HG02938 (cell line): ENCODE results near the gene TMEM98.
"Not testable (repeated sequence)": the region's sequence is repeated elsewhere in the genome, so short reads cannot be mapped to it uniquely, and the experiment has no call there.

Source experiments
- ATAC-seq: cut with Tn5 transposase; IDR thresholded peaks from one replicate; pipeline ENCODE4 v1.9.1; 2021; ENCODE audit warnings: mild to moderate bottlenecking, moderate library complexity; ENCODE audit not compliant: unreplicated experiment

TMEM98 gene

GRCh38 chr17:32914181-32914580, 13.8 kb upstream of the TMEM98 start:
- no peak for ATAC-seq

GRCh38 chr17:32915245-32915644, 12.7 kb upstream of the TMEM98 start:
- no peak for ATAC-seq

- ATAC-seq, result no peak
Measured at GRCh38 chr17:32916134-32916533, 11.8 kb upstream of the TMEM98 start.

- no peak for ATAC-seq
Measured at GRCh38 chr17:32917081-32917480, 10.9 kb upstream of the TMEM98 start.

GRCh38 chr17:32917842-32918241, 10.1 kb upstream of the TMEM98 start:
- ATAC-seq, result no peak

GRCh38 chr17:32919876-32920275, 8.1 kb upstream of the TMEM98 start:
- ATAC-seq, result not testable (repeated sequence)

GRCh38 chr17:32920293-32920692, 7.7 kb upstream of the TMEM98 start:
- no peak for ATAC-seq

GRCh38 chr17:32921017-32921416, 6.9 kb upstream of the TMEM98 start:
- ATAC-seq, result no peak

- ATAC-seq, result not testable (repeated sequence)
Measured at GRCh38 chr17:32923905-32924304, 4.0 kb upstream of the TMEM98 start.

GRCh38 chr17:32926183-32926582, 1.8 kb upstream of the TMEM98 start:
- no peak for ATAC-seq

- ATAC-seq, result not testable (repeated sequence)
Measured at GRCh38 chr17:32926789-32927188, 1.2 kb upstream of the TMEM98 start.

- no peak for ATAC-seq
Measured at GRCh38 chr17:32927201-32927723, 691 bp upstream of the TMEM98 start.

- ATAC-seq, result no peak
Measured at GRCh38 chr17:32928586-32929535, 908 bp downstream of the TMEM98 start.

- no peak for ATAC-seq
Measured at GRCh38 chr17:32929588-32929987, 1.6 kb downstream of the TMEM98 start.

- ATAC-seq, result no peak
Measured at GRCh38 chr17:32930512-32930911, 2.6 kb downstream of the TMEM98 start.

GRCh38 chr17:32931686-32932085, 3.7 kb downstream of the TMEM98 start:
- no peak for ATAC-seq

GRCh38 chr17:32933881-32934280, 5.9 kb downstream of the TMEM98 start:
- no peak for ATAC-seq

GRCh38 chr17:32935726-32936125, 7.8 kb downstream of the TMEM98 start:
- no peak for ATAC-seq

- no peak for ATAC-seq
Measured at GRCh38 chr17:32936186-32936893, 8.4 kb downstream of the TMEM98 start.

- ATAC-seq, result no peak
Measured at GRCh38 chr17:32936894-32937500, 9.0 kb downstream of the TMEM98 start.

GRCh38 chr17:32940706-32941390, 12.9 kb downstream of the TMEM98 start:
- ATAC-seq, result no peak
